ENCODE results near the gene TSPAN32.

DNA sequence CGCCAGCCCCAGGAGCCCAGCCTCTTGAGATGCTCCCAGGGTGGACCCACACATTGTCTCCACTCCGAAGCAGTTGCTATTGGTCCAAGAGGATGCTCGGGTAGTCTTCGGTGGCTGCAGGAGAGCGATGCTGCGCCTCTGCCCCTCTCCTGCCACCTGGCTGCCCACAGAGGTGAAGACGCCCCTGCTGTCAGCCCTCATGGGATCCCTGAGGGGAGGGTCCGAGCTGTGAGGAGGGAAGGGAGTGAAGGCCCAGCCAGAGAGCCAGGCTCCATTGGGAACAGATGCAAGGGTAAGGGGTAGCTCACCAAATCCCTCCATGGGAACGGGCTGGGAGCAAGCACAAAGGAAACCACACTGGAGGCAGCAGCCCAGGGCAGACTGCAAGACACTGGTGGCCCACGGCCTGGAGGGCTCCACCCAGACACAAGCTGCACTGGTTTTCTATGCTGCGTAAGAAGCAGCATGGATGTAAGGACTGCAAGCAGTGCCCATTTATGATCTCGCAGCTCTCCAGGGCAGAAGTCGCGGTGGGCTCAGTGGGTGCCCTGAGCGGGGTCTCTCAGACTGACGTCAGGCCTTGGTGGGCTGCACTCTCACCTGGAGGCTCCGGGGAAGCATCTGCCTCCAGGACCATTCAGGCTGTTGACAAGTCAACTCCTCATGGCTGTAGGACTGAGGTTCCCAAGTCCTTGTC is 15.7 kb downstream of the TSPAN32 start:
- TF ChIP-seq CTCF (IDR thresholded peaks at IDR 0.05; ENCODE audit: insufficient read depth, low read length): no peak
- peak; percentile 39 for TF ChIP-seq POLR2AphosphoS5 (IDR thresholded peaks at IDR 0.05; ENCODE audit: low read depth)
- no peak for TF ChIP-seq REST (IDR thresholded peaks at IDR 0.05; ENCODE audit: insufficient replicate concordance, low read depth)
- TF ChIP-seq GABPA (IDR thresholded peaks at IDR 0.05; ENCODE audit: low read depth): no peak
